Measurements from ENCODE around the gene FYN. TPM values are rescaled to one million over a fixed set of nuclear protein-coding genes. Genes with fewer than 3 reads are reported as not detected.

The FYN gene
- total RNA-seq, 1 experiment from 2014 or later, result 18.5 TPM

- Histone ChIP-seq H3K4me3 (replicated peaks in 1 of 2; ENCODE audit: low read depth in 1 of 2, low read length in 2 of 2) (no peak overlapping the region), H4K20me1 (ENCODE audit: insufficient read depth) (no peaks in the 10 kb centered on the region), H3K4me1 (ENCODE audit: control insufficient read depth in 1 of 2, insufficient read depth in 2 of 2, low read length in 2 of 2) (no peaks in the 10 kb centered on the region), H2AFZ (ENCODE audit: low read depth, low read length, poor library complexity, severe bottlenecking) (no peak overlapping the region), H3K27me3 (ENCODE audit: insufficient read depth, low read length) (no peaks in the 10 kb centered on the region), H3K9me2 (ENCODE audit: insufficient read depth) (no peaks in the 10 kb centered on the region), H3K4me2 (ENCODE audit: low read length) (no peak overlapping the region), H3K9me3 (ENCODE audit: control insufficient read depth in 1 of 2, insufficient read depth in 1 of 2, low read depth in 1 of 2, low read length in 2 of 2) (no peaks in the 10 kb centered on the region), H3K27ac (ENCODE audit: low read depth, low read length) (no peak overlapping the region), H3K9ac (ENCODE audit: low read length) (no peak overlapping the region), H3K79me2 (ENCODE audit: insufficient read depth, low read length) (no peaks in the 10 kb centered on the region), H3K36me3 (ENCODE audit: control insufficient read depth in 1 of 2, insufficient read depth in 2 of 2, low read length in 2 of 2) (no peaks in the 10 kb centered on the region)
- ATAC-seq (no peak), DNase-seq (ENCODE audit: low read depth, low spot score) (no peak)
- no TSS peak for BruUV-seq (replicated peaks)
- ChIA-PET CTCF (no interaction called here), RAD21 (ENCODE audit: low non-redundant PET in 1 of 2, low total read pairs in 2 of 2, uncharacterized antibody in 2 of 2, unreplicated experiment in 2 of 2) (no interaction called here), POLR2A (no interaction called here)
- intact Hi-C loops (cut with micrococcal nuclease), result no loop called here
- TF ChIP-seq FOSL1 (IDR thresholded peaks at IDR 0.05; ENCODE audit: low read depth) (no peak), EZH2phosphoT487 (IDR thresholded peaks at IDR 0.05; ENCODE audit: borderline replicate concordance) (no peak), CTCF (IDR thresholded peaks at IDR 0.05 in 2 of 3, conservative IDR thresholded peaks at IDR 0.05 in 1 of 3; ENCODE audit: borderline replicate concordance in 1 of 3, insufficient read depth in 1 of 3, low read depth in 2 of 3, low read length in 2 of 3) (no peak), YY1 (IDR thresholded peaks at IDR 0.05; ENCODE audit: extremely low read depth, insufficient replicate concordance, low read depth, low read length) (no peak), RAD21 (IDR thresholded peaks at IDR 0.05; ENCODE audit: low read depth) (no peak), SP1 (IDR thresholded peaks at IDR 0.05; ENCODE audit: low read depth) (no peak), ZBTB33 (IDR thresholded peaks at IDR 0.05; ENCODE audit: extremely low read depth, insufficient replicate concordance, low read length) (no peak), TCF7L2 (IDR thresholded peaks at IDR 0.05; ENCODE audit: borderline replicate concordance, extremely low read depth, insufficient read depth, insufficient read length) (no peak), ZNF274 (IDR thresholded peaks at IDR 0.05; ENCODE audit: low read depth, low read length) (no peak), POLR2AphosphoS5 (IDR thresholded peaks at IDR 0.05; ENCODE audit: low read depth, low read length) (no peak)
- TF ChIP-seq, protein P1, sequence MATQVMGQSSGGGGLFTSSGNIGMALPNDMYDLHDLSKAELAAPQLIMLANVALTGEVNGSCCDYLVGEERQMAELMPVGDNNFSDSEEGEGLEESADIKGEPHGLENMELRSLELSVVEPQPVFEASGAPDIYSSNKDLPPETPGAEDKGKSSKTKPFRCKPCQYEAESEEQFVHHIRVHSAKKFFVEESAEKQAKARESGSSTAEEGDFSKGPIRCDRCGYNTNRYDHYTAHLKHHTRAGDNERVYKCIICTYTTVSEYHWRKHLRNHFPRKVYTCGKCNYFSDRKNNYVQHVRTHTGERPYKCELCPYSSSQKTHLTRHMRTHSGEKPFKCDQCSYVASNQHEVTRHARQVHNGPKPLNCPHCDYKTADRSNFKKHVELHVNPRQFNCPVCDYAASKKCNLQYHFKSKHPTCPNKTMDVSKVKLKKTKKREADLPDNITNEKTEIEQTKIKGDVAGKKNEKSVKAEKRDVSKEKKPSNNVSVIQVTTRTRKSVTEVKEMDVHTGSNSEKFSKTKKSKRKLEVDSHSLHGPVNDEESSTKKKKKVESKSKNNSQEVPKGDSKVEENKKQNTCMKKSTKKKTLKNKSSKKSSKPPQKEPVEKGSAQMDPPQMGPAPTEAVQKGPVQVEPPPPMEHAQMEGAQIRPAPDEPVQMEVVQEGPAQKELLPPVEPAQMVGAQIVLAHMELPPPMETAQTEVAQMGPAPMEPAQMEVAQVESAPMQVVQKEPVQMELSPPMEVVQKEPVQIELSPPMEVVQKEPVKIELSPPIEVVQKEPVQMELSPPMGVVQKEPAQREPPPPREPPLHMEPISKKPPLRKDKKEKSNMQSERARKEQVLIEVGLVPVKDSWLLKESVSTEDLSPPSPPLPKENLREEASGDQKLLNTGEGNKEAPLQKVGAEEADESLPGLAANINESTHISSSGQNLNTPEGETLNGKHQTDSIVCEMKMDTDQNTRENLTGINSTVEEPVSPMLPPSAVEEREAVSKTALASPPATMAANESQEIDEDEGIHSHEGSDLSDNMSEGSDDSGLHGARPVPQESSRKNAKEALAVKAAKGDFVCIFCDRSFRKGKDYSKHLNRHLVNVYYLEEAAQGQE (IDR thresholded peaks at IDR 0.05; ENCODE audit: low read depth), result no peak
Observed at GRCh38 chr6:111918825-111919224, 45.6 kb upstream of the FYN start.
